K562 (cell line): Measurements from ENCODE around the gene RAI1.

Source experiments
- ARID1B ChIP-seq: fragments of 450-650 bp; IDR thresholded peaks from 2 replicates; pipeline ENCODE4 v1.6.1; 2016; ENCODE audit warnings: antibody characterized with exemption, mild to moderate bottlenecking, inconsistent platforms
- MAFK ChIP-seq: IDR thresholded peaks from 2 replicates; pipeline ENCODE4 v1.6.1; 2011; ENCODE audit warnings: low read length, improper control_type of control experiment
- RBM34 ChIP-seq: fragments of 200-400 bp; formaldehyde crosslinking; IDR thresholded peaks from 2 replicates; pipeline ENCODE4 v1.6.1; 2018; ENCODE audit warnings: low read length, borderline replicate concordance; ENCODE audit not compliant: insufficient read depth
- SMARCE1 ChIP-seq: fragments of 450-650 bp; IDR thresholded peaks from 2 replicates; pipeline ENCODE4 v1.7.1; 2016; ENCODE audit warnings: mild to moderate bottlenecking
- ZBTB40 ChIP-seq, 2 experiments: fragments of 450-650 bp in 1 of 2; sonication (generic) in 1 of 2; formaldehyde crosslinking in 1 of 2; IDR thresholded peaks; 2 replicates each; pipeline versions ENCODE4 v1.7.1 to v1.9.0; 2016 to 2022; ENCODE audit warnings: inconsistent platforms in 1 of 2, mild to moderate bottlenecking in 1 of 2, missing genetic modification reagents in 1 of 2

- no peak for TF ChIP-seq RBM34
- no peak for TF ChIP-seq ZBTB40 (IDR thresholded peaks at IDR 0.05)
- no peak for TF ChIP-seq ZBTB40 (CRISPR knock-in tag; IDR thresholded peaks at IDR 0.05)
- TF ChIP-seq ARID1B: no peak
- no peak for TF ChIP-seq MAFK
- no peak for TF ChIP-seq SMARCE1
These were observed 114.0 kb downstream of the RAI1 start for GRCh38 chr17:17795296-17795695.
